Skeletal muscle satellite cell (primary cell): ENCODE data around the gene KRTAP9-1.
"Not testable (repeated sequence)": the region's sequence is repeated elsewhere in the genome, so short reads cannot be mapped to it uniquely, and the experiment has no call there.

ENCODE experiments used
- H3K27me3 ChIP-seq: 2 replicates; pipeline ENCODE4 v1.7.0; 2013; ENCODE audit warnings: low read length; ENCODE audit not compliant: control insufficient read depth, insufficient read depth
- H3K36me3 ChIP-seq: 2 replicates; pipeline ENCODE4 v1.7.0; 2013; ENCODE audit warnings: mild to moderate bottlenecking, control low read depth, low read length; ENCODE audit not compliant: insufficient read depth
- H3K4me1 ChIP-seq: 2 replicates; pipeline ENCODE4 v1.7.0; 2013; ENCODE audit warnings: low read length; ENCODE audit not compliant: control insufficient read depth, insufficient read depth
- H3K4me2 ChIP-seq: 2 replicates; pipeline ENCODE4 v1.7.0; 2013; ENCODE audit warnings: mild to moderate bottlenecking, low read length
- H3K4me3 ChIP-seq: 2 replicates; pipeline ENCODE4 v1.7.0; 2013; ENCODE audit warnings: low read length
- H3K9ac ChIP-seq: 2 replicates; pipeline ENCODE4 v1.7.0; 2013; ENCODE audit warnings: mild to moderate bottlenecking, low read depth, low read length, moderate library complexity
- H3K9me3 ChIP-seq: replicated peaks from 2 replicates; pipeline ENCODE4 v1.7.0; 2013; ENCODE audit warnings: mild to moderate bottlenecking, control low read depth, low read length

Gene KRTAP9-1

GRCh38 chr17:41185001-41185400 is 4.7 kb upstream of the KRTAP9-1 start:
- no peaks in the 10 kb centered on the region for H3K36me3 ChIP-seq
- peaks cover 6% of the 10 kb centered on the region for H3K27me3 ChIP-seq

GRCh38 chr17:41186872-41187271 is 2.8 kb upstream of the KRTAP9-1 start:
- H3K36me3 ChIP-seq = no peaks in the 10 kb centered on the region
- H3K4me3 ChIP-seq = no peak overlapping the region
- no peak overlapping the region for H3K4me2 ChIP-seq
- H3K9ac ChIP-seq = no peak overlapping the region
- no peaks in the 10 kb centered on the region for H3K9me3 ChIP-seq
- peaks cover 6% of the 10 kb centered on the region for H3K27me3 ChIP-seq
- no peaks in the 10 kb centered on the region for H3K4me1 ChIP-seq

More at GRCh38 chr17:41185001-41185400, 4.7 kb upstream of the KRTAP9-1 start:
- no peak overlapping the region for H3K4me3 ChIP-seq
- H3K9me3 ChIP-seq = no peaks in the 10 kb centered on the region
- no peak overlapping the region for H3K4me2 ChIP-seq
- H3K9ac ChIP-seq = no peak overlapping the region
- no peaks in the 10 kb centered on the region for H3K4me1 ChIP-seq

- H3K4me2 ChIP-seq = no peak overlapping the region
- H3K27me3 ChIP-seq = peaks cover 6% of the 10 kb centered on the region
- H3K9ac ChIP-seq = no peak overlapping the region
- H3K4me3 ChIP-seq = no peak overlapping the region
- H3K4me1 ChIP-seq = no peaks in the 10 kb centered on the region
- H3K36me3 ChIP-seq = no peaks in the 10 kb centered on the region
- no peaks in the 10 kb centered on the region for H3K9me3 ChIP-seq
Observed at GRCh38 chr17:41190328-41190727, 641 bp downstream of the KRTAP9-1 start.

- H3K27me3 ChIP-seq = no peaks in the 10 kb centered on the region
Observed at GRCh38 chr17:41196068-41196467, 6.4 kb downstream of the KRTAP9-1 start.

GRCh38 chr17:41199421-41200078 is 9.9 kb downstream of the KRTAP9-1 start:
- no peak overlapping the region for H3K4me2 ChIP-seq
- H3K36me3 ChIP-seq = no peaks in the 10 kb centered on the region
- no peak overlapping the region for H3K4me3 ChIP-seq
- H3K9me3 ChIP-seq = no peaks in the 10 kb centered on the region
- H3K4me1 ChIP-seq = no peaks in the 10 kb centered on the region
- H3K9ac ChIP-seq = no peak overlapping the region
- no peaks in the 10 kb centered on the region for H3K27me3 ChIP-seq

More at GRCh38 chr17:41196068-41196467, 6.4 kb downstream of the KRTAP9-1 start:
- no peaks in the 10 kb centered on the region for H3K4me1 ChIP-seq
- no peak overlapping the region for H3K4me3 ChIP-seq
- no peaks in the 10 kb centered on the region for H3K36me3 ChIP-seq
- no peak overlapping the region for H3K9ac ChIP-seq
- no peaks in the 10 kb centered on the region for H3K9me3 ChIP-seq
- H3K4me2 ChIP-seq = no peak overlapping the region

GRCh38 chr17:41211845-41212466 is 22.3 kb downstream of the KRTAP9-1 start:
- Histone ChIP-seq H3K36me3 (no peaks in the 10 kb centered on the region), H3K4me3 (no peak overlapping the region), H3K27me3 (peaks cover 6% of the 10 kb centered on the region), H3K9me3 (no peaks in the 10 kb centered on the region), H3K4me2 (no peak overlapping the region), H3K4me1 (peaks cover 10% of the 10 kb centered on the region), H3K9ac (no peak overlapping the region)

GRCh38 chr17:41212524-41213169 is 23.0 kb downstream of the KRTAP9-1 start:
- H3K9ac ChIP-seq = no peak overlapping the region
- peaks cover 10% of the 10 kb centered on the region for H3K4me1 ChIP-seq
- H3K4me3 ChIP-seq = no peak overlapping the region
- peaks cover 6% of the 10 kb centered on the region for H3K27me3 ChIP-seq
- H3K36me3 ChIP-seq = no peaks in the 10 kb centered on the region
- H3K4me2 ChIP-seq = no peak overlapping the region
- no peaks in the 10 kb centered on the region for H3K9me3 ChIP-seq

- Histone ChIP-seq H3K27me3 (no peaks in the 10 kb centered on the region), H3K4me2 (no peak overlapping the region), H3K36me3 (no peaks in the 10 kb centered on the region), H3K9me3 (no peaks in the 10 kb centered on the region), H3K4me1 (peaks cover 10% of the 10 kb centered on the region), H3K4me3 (no peak overlapping the region), H3K9ac (no peak overlapping the region)
Observed at GRCh38 chr17:41215681-41216080, 26.0 kb downstream of the KRTAP9-1 start.

- H3K9ac ChIP-seq = no peak overlapping the region
- H3K4me2 ChIP-seq = no peak overlapping the region
- H3K4me3 ChIP-seq = no peak overlapping the region
- H3K9me3 ChIP-seq = no peaks in the 10 kb centered on the region
- H3K4me1 ChIP-seq = no peaks in the 10 kb centered on the region
- no peaks in the 10 kb centered on the region for H3K36me3 ChIP-seq
- H3K27me3 ChIP-seq = peaks cover 3% of the 10 kb centered on the region
Observed at GRCh38 chr17:41223821-41224220, 34.1 kb downstream of the KRTAP9-1 start.

- Histone ChIP-seq H3K4me2 (no peak overlapping the region), H3K27me3 (peaks cover 3% of the 10 kb centered on the region), H3K9ac (no peak overlapping the region), H3K36me3 (no peaks in the 10 kb centered on the region), H3K4me1 (no peaks in the 10 kb centered on the region), H3K9me3 (no peaks in the 10 kb centered on the region), H3K4me3 (no peak overlapping the region)
Observed at GRCh38 chr17:41226051-41226450, 36.4 kb downstream of the KRTAP9-1 start.

GRCh38 chr17:41226598-41227095 is 37.0 kb downstream of the KRTAP9-1 start, which contains the start of gene KRTAP9-2:
TSS of gene KRTAP9-2 (plus strand) at chr17:41226648. CDS start at chr17:41226655, 7 bp downstream.
- H3K4me2 ChIP-seq, H3K27me3 ChIP-seq, H3K9ac ChIP-seq, H3K36me3 ChIP-seq, H3K4me3 ChIP-seq, H3K4me1 ChIP-seq, H3K9me3 ChIP-seq: not testable (repeated sequence)
